HL-60 (cell line): ENCODE data around the gene ANO2.

Experiments used
- DNase-seq, 2 experiments: peaks; one replicate each; pipeline ENCODE4 v3.0.0-alpha.2; 2010 to 2020; ENCODE audit warnings: low read depth in 1 of 2, low spot score in 1 of 2
- H3K27ac ChIP-seq: fragments of 250-450 bp; sonication (Bioruptor Pico); replicated peaks from 2 replicates; pipeline ENCODE4 v1.5.1; 2020; ENCODE audit warnings: mild to moderate bottlenecking, moderate library complexity
- H3K27me3 ChIP-seq: fragments of 250-450 bp; sonication (Bioruptor Pico); 2 replicates; pipeline ENCODE4 v1.5.1; 2021; ENCODE audit warnings: mild to moderate bottlenecking, moderate library complexity; ENCODE audit not compliant: insufficient read depth, poor library complexity, severe bottlenecking
- H3K4me3 ChIP-seq: replicated peaks from 2 replicates; pipeline ENCODE4 v1.5.1; 2011; ENCODE audit warnings: mild to moderate bottlenecking, control low read depth, low read length; ENCODE audit not compliant: insufficient read depth
- CTCF ChIP-seq: IDR thresholded peaks from one replicate; pipeline ENCODE4 v1.5.1; 2011; ENCODE audit warnings: low read length, control low read depth, inconsistent platforms; ENCODE audit not compliant: insufficient read depth
- GABPA ChIP-seq: IDR thresholded peaks from 2 replicates; pipeline ENCODE4 v1.6.1; 2012; ENCODE audit warnings: low read depth
- POLR2AphosphoS5 ChIP-seq: IDR thresholded peaks from 2 replicates; pipeline ENCODE4 v1.6.1; 2012; ENCODE audit warnings: low read depth
- REST ChIP-seq: IDR thresholded peaks from 2 replicates; pipeline ENCODE4 v1.6.1; 2012; ENCODE audit warnings: low read depth; ENCODE audit not compliant: insufficient replicate concordance
- SPI1 ChIP-seq: IDR thresholded peaks from 2 replicates; pipeline ENCODE4 v1.6.1; 2012; ENCODE audit warnings: low read depth, mild to moderate bottlenecking, borderline replicate concordance

ANO2 gene

GRCh38 chr12:5655120-5655519 lies 289.9 kb downstream of the ANO2 start:
- H3K27me3 ChIP-seq = no peaks in the 10 kb centered on the region
- DNase-seq = no peak
- H3K4me3 ChIP-seq = no peak overlapping the region
- no peak for TF ChIP-seq CTCF
- no peak for TF ChIP-seq SPI1
- TF ChIP-seq POLR2AphosphoS5 = no peak
- TF ChIP-seq REST = no peak
- no peak for TF ChIP-seq GABPA
- no peak overlapping the region for H3K27ac ChIP-seq

GRCh38 chr12:5654019-5654418 lies 291.0 kb downstream of the ANO2 start:
- TF ChIP-seq SPI1 = no peak
- TF ChIP-seq GABPA = no peak
- no peak for TF ChIP-seq REST
- no peak for TF ChIP-seq CTCF
- TF ChIP-seq POLR2AphosphoS5 = no peak
- DNase-seq = no peak
- no peak overlapping the region for H3K4me3 ChIP-seq
- no peaks in the 10 kb centered on the region for H3K27me3 ChIP-seq
- no peak overlapping the region for H3K27ac ChIP-seq

GRCh38 chr12:5650829-5651461 lies 294.1 kb downstream of the ANO2 start:
- DNase-seq = no peak
- TF ChIP-seq REST (no peak), GABPA (no peak), CTCF (no peak), SPI1 (no peak), POLR2AphosphoS5 (no peak)
- no peak overlapping the region for H3K4me3 ChIP-seq

More at GRCh38 chr12:5650829-5651461, 294.1 kb downstream of the ANO2 start:
- Histone ChIP-seq H3K27me3 (no peaks in the 10 kb centered on the region), H3K27ac (no peak overlapping the region)
